CD4-positive, alpha-beta T cell treated with Interleukin-10 for 1 hour (primary cell): Measurements from ENCODE around the gene BZW2.
"Not testable (repeated sequence)": the region's sequence is repeated elsewhere in the genome, so short reads cannot be mapped to it uniquely, and the experiment has no call there.

Experiments
- DNase-seq: peaks from one replicate; pipeline ENCODE4 v3.0.0-alpha.2; 2020

BZW2 gene

DNA sequence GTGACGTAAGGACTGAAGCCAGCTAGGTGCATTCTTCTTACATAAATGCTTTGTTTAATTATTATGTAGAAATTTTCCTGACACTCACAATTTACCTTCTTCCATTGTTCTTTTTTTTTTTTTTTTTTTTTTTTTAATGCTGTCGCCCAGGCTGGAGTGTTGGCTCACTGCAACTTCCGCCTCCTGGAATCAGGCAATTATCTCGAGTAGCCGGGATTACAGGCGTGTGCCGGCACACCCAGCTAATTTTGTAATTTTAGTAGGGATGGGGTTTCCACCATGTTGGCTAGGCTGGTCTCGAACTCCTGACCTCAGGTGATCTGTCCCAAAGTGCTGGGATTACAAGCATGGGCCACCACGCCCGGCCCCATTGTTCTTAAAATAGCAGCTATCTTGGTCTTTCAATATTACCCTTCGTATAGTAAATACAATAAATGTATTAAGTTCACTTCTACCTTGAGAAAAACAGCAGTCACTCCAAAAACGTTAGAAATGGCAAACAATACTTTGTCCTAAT, 32.1 kb downstream of the BZW2 start:
- DNase-seq, result no peak

DNA sequence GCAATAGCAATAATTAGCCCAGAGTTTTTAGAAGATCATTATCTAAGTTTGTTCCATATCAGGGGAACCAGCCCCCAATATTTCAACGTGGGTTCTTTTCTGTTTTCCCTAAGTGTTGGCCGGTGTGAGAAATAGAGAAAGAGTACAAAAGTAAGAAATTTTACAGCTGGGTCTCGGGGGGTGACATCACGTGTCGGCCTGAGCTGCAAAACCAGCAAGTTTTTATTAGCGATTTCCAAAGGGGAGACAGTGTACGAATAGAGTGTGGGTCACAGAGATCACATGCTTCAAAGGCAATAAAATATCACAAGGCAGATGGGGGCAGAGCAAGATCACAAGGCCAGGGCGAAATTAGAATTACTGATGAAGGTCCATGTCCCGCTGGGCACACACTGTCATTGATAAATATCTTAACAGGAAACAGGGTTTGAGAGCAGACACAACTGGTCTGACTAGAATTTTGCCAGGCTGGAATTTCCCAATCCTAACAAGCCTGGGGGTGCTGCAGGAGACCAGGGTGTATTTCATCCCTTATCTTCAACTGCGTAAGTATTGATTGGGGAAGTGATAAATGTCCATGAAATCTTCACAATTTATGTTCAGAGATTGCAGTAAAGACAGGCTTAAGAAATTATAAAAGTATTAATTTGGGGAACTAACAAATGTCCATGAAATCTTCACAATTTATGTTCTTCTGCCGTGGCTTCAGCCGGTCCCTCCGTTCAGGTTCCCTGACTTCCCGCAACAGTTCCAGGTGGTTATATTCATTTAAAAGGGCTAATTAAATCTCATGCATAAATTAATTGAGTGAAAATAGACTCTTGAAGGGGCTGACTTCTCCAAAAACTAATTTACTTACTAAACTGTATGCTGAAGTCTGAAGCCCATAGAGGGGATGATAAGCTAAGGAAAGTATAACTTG, 32.9 kb downstream of the BZW2 start:
- DNase-seq, result not testable (repeated sequence)

DNA sequence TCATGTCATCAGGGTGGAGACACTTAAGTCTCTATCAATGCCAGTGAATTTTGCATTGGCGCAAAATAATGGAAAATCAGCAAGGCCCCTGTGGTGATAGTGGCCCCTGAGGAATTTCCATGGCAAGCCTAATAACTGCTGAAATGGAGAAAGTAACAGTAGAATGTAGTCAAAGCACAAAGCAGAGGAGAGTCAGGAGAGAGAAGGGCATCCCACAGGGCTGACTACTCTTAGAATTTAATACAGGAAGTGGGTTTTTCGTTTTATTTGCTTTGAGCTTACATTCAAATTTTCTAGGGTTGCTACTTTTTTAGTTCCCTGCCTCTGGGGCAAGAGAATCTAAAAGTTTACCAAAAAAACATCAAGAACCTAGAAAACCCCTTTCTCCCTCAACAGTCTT, 39.0 kb downstream of the BZW2 start:
- no peak for DNase-seq

GRCh38 chr7:16685535-16685934, 39.6 kb downstream of the BZW2 start:
- DNase-seq, result no peak

GRCh38 chr7:16688249-16688648, 42.3 kb downstream of the BZW2 start:
- no peak for DNase-seq

GRCh38 chr7:16691241-16691640, 45.3 kb downstream of the BZW2 start:
- no peak for DNase-seq

GRCh38 chr7:16693601-16694318, 47.8 kb downstream of the BZW2 start:
- DNase-seq, result no peak

- no peak for DNase-seq
These were observed 48.8 kb downstream of the BZW2 start for GRCh38 chr7:16694806-16695205.

DNA sequence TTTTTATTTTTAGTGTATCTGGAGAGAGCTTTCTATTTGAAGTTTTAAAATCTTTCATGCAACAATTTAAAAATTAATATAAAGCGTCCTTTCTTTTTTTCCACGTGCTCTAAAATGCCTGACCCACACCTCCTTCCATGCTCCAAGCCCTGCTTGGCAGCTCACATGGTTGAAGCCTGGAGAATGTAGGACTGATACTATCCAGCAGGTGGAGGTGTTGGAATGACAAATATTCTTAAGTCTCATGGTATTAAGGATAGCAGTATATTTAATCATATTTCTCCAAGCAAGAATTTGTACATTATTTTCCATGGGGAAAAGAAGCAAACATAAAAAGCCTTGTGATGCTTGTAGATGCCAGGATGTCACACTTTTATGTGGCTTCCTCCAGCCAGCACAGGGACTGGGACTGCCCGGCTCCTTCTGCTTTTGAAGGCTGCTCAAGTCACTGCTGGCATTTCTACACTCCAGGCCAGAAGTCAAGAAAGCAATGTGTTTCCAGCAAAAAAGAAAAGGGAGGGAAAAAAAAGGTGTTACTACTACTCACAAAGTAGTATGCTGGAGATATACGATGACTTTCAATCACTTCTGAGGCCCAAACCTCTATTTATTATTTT, 49.7 kb downstream of the BZW2 start:
- no peak for DNase-seq

- no peak for DNase-seq
These were observed 51.7 kb downstream of the BZW2 start for GRCh38 chr7:16697507-16698199.

DNA sequence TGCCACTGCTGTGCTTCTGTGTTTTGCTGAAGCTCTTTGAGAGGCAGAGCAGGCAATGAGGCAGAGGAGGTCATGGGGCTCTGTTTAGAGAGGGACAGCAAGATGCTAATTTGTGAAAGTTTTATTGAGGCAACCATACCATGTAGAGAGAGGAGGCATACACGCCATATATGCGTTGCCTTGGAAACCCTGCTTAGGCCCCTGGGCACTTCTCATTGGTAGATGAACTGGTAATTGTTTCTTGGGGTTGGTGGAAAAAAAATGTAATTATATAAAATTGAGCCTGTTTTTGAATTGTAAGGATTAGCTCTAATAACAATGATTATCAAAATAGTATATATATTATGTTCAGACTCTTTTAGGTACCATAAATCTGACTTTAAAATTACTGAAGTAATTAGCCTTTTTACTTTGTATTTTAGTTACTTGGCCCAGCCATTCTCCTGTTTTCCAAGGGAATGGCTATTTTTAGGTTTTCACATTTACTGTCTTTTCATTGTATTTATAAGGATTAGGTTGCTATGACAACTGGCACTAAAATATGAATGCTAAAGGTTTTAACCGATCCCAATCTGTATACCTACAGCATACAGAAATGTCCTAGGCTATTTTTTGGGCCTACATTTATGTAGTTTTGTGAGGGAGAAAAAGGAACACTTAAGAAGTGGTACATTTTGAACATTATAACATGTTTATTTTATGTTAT, 52.4 kb downstream of the BZW2 start:
- no peak for DNase-seq

GRCh38 chr7:16702441-16702840, 56.5 kb downstream of the BZW2 start:
- no peak for DNase-seq

DNA sequence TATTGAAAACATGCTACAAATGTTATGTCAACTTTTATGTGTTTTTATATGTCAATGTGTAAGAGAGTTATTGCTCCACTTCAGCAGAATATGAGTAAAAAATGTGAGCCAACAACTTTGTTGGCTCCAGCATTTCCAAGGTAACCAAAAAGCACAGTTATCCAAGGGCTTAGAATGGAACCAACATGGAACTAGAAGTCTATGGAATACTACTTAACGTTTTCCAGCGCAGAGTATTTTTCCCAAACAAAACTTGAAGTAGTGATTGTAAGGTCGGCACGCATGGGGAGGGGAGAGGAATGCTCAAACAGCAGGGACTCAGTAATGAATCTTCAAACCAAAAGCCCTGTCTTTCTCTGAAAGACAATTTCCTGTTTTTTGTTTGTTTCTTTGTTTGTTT, 62.5 kb downstream of the BZW2 start:
- DNase-seq, result no peak

DNA sequence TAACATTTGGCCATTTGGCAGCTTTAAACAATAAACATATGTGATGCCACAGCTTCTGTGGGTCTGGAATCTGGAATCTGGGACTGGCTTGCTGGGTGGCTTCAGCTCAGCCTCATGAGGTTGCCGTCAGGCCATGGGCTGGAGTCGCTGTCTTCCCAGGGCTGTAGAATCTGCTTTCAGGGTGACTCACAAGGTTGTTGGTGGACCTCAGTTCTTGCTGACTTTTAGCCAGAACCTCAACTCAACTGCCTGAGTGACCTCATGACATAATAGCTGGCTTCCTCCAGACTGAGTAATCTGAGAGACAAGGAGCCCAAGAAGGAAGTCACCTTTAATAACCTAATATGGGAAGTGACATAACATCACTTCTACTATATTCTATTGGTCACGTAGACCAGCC, 63.0 kb downstream of the BZW2 start:
- DNase-seq, result no peak

DNA sequence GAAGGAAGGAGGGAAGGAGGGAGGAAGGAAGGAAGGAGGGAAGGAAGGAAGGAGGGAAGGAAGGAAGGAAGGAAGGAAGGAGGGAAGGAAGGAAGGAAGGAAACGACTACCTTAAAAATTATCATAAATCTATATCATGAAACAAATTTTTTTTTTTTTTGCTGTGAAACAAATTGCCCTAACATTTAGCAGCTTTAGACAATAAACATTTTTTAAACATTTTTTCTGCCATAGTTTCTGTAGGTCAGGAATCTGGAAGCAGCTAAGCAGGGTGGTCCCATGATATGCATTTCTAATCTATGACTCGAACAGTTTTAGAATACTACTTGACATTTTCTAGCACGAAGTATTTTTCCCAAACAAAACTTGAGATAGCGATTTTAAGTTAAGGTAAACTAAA, 64.7 kb downstream of the BZW2 start:
- DNase-seq, result no peak

DNA sequence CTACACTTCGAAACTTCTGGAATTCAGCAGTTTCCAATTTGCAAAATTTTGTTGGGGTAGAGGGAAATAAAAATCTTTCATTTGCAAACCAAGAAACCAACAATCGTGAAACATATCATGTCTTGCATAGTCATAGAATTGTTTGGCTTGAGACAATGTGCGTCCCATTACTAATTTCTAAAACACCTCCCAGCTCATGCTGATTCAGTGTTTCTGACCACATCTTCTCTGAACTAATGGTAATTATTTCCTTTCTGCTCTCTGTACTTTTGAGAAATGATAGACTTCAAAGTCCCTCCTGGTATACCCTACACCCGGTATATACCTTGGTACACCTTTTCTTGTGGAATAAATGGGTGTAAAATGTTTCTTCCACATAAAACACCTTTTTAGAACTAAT, 65.7 kb downstream of the BZW2 start:
- no peak for DNase-seq

DNA sequence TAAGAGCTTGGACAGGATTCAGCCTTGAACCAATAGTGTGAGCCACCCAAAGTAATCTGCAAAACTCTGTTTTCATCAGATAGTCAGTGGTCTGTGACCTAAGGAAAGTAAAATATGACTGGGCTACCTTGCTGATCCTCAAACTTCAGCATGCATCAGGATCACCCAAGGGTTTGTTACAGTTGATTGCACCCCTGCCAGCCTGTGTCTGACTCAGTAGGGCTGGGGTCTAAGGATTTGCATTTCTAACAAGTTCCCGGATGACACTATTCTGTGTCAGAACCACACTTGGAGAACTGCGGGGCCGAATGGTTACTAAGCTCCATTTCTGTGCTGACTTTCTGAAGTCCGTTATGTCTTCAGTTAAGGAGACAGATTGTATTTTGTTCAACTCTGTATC, 66.9 kb downstream of the BZW2 start:
- DNase-seq, result no peak

DNA sequence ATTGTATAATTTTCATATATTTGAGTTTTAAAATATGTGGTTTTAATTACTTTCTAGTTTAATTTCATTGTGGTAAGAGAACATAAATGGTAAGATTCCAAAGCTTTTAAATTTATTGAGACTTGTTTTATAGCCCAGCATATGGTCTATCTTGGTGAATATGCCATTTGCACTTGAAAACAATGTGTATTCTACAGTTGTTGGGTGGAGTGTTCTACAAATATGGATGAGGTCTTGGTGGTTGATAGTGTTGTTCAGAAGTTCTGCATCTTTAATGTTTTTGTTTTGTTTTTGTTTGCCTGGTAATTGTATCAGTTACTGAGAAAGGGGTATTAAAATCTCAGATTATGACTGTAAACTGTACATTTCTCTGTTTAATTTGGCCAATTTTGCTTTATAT, 69.9 kb downstream of the BZW2 start:
- DNase-seq, result no peak

DNA sequence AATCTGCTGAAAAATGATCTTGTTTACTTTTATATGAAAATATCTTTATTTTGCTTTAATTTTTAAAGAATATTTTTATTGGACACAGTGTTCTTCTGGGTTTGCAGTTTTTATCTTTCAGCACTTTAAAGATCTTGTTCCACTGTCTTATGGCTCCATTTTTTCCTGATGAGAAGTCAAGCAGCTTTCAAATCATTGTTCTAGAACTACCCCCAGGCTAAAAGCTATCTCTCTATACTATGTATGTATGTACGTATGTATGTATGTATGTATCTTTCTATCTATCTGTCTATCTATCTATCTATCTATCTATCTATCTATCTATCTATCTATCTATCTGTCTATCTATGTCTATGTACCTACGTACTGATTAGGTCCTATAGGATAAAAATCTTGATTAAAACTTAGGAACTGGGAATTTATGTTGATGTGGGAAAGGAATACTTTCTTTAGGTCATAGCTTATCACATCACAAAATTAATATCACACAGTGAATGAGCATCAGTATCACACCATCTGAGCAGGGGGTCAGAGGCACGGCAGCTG, 72.2 kb downstream of the BZW2 start:
- no peak for DNase-seq

GRCh38 chr7:16719699-16720098, 73.7 kb downstream of the BZW2 start:
- DNase-seq, result no peak

DNA sequence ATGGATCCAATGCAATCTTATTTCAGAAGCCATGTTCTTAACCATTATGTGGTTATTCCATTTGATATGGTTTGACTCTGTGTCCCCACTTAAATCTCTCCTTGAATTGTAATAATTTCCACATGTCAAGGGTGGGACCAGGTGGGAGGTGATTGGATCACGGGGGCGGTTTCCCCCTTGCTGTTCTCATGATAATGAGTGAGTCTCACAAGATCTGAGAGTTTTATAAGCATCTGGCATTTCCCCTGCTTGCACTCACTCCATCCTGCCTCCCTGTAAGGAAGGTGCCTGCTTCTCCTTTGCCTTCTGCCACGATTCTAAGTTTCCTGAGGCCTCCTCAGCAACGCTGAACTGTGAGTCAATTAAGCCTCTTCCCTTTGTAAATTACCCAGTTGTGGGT, 75.6 kb downstream of the BZW2 start:
- no peak for DNase-seq

GRCh38 chr7:16724344-16724743, 78.4 kb downstream of the BZW2 start:
- no peak for DNase-seq
